CD14-positive monocyte (primary cell): ENCODE data around the gene CTNND2. TPM values are rescaled to one million over a fixed set of nuclear protein-coding genes. Genes with fewer than 3 reads are reported as not detected.

Experiments used
- DNase-seq, 3 donors: peaks; one replicate each; pipeline ENCODE4 v3.0.0-alpha.2; 2011 to 2022
- H2AFZ ChIP-seq: 2 replicates; pipeline ENCODE4 v1.6.0; 2012; ENCODE audit warnings: mild to moderate bottlenecking, low read depth, low read length, inconsistent platforms; ENCODE audit not compliant: insufficient read depth, poor library complexity, severe bottlenecking
- H3K27ac ChIP-seq, 2 donors: 1 replicate in 1 of 2; 2 replicates in 1 of 2; pipeline ENCODE4 v1.5.1; 2012 to 2013; ENCODE audit warnings: low read length in 2 of 2, control low read depth in 1 of 2, inconsistent platforms in 1 of 2, low read depth in 1 of 2, mild to moderate bottlenecking in 1 of 2
- H3K27me3 ChIP-seq, 2 donors: one replicate each; pipeline versions ENCODE4 v1.6.0 to v1.6.1; 2011 to 2013; ENCODE audit warnings: low read length in 2 of 2; ENCODE audit not compliant: control insufficient read depth in 2 of 2, insufficient read depth in 2 of 2
- H3K36me3 ChIP-seq, 2 donors: replicated peaks in 1 of 2; 1 replicate in 1 of 2; 2 replicates in 1 of 2; pipeline versions ENCODE4 v1.5.1 to v1.6.1; 2012 to 2013; ENCODE audit warnings: low read length in 2 of 2, control low read depth in 1 of 2, inconsistent platforms in 1 of 2, mild to moderate bottlenecking in 1 of 2; ENCODE audit not compliant: insufficient read depth in 2 of 2, control insufficient read depth in 1 of 2
- H3K4me1 ChIP-seq, 2 donors: 1 replicate in 1 of 2; 2 replicates in 1 of 2; pipeline versions ENCODE4 v1.5.1 to v1.6.1; 2012 to 2013; ENCODE audit warnings: low read length in 2 of 2, control low read depth in 1 of 2, inconsistent platforms in 1 of 2, mild to moderate bottlenecking in 1 of 2, moderate library complexity in 1 of 2; ENCODE audit not compliant: insufficient read depth in 2 of 2, control insufficient read depth in 1 of 2
- H3K4me2 ChIP-seq: replicated peaks from 2 replicates; pipeline ENCODE3; 2012; ENCODE audit warnings: low read length, moderate library complexity, mild to moderate bottlenecking; ENCODE audit not compliant: poor library complexity, severe bottlenecking; ENCODE audit errors: extremely low read depth
- H3K4me3 ChIP-seq, 3 experiments: fragments of 200-600 bp in 1 of 3; sonication (generic) in 1 of 3; replicated peaks in 1 of 3; 1 replicate in 2 of 3; 2 replicates in 1 of 3; pipeline ENCODE4 v1.5.1; 2011 to 2013; ENCODE audit warnings: low read length in 3 of 3, mild to moderate bottlenecking in 3 of 3, control low read depth in 2 of 3, low read depth in 2 of 3, inconsistent platforms in 1 of 3, moderate library complexity in 1 of 3
- H3K79me2 ChIP-seq: 2 replicates; pipeline ENCODE4 v1.6.0; 2012; ENCODE audit warnings: mild to moderate bottlenecking, control low read depth, inconsistent platforms, low read length, moderate library complexity; ENCODE audit not compliant: insufficient read depth
- H3K9ac ChIP-seq: 2 replicates; pipeline ENCODE4 v1.6.0; 2017; ENCODE audit warnings: low read length, mild to moderate bottlenecking; ENCODE audit not compliant: insufficient read depth, poor library complexity, severe bottlenecking
- H3K9me3 ChIP-seq, 2 donors: replicated peaks in 1 of 2; 1 replicate in 1 of 2; 2 replicates in 1 of 2; pipeline versions ENCODE4 v1.5.1 to v1.6.1; 2012 to 2013; ENCODE audit warnings: low read length in 2 of 2, control low read depth in 1 of 2; ENCODE audit not compliant: control insufficient read depth in 1 of 2, insufficient read depth in 1 of 2
- H4K20me1 ChIP-seq: 2 replicates; pipeline ENCODE4 v1.6.0; 2012; ENCODE audit warnings: mild to moderate bottlenecking, low read length, control low read depth, moderate library complexity; ENCODE audit not compliant: insufficient read depth
- H3K27ac Mint-ChIP-seq, 7 donors: one replicate each; pipeline ENCODE4 v1.8.0; 2020; ENCODE audit warnings: mild to moderate bottlenecking in 7 of 7, mixed read lengths in 7 of 7, moderate library complexity in 6 of 7, inconsistent platforms in 2 of 7
- H3K27me3 Mint-ChIP-seq, 3 donors: one replicate each; pipeline ENCODE4 v1.8.0; 2021 to 2022; ENCODE audit warnings: low read depth in 3 of 3, mild to moderate bottlenecking in 3 of 3, mixed read lengths in 3 of 3, moderate library complexity in 3 of 3, inconsistent platforms in 1 of 3
- H3K36me3 Mint-ChIP-seq, 2 donors: one replicate each; pipeline ENCODE4 v1.8.0; 2020; ENCODE audit warnings: mixed read lengths in 2 of 2, inconsistent platforms in 1 of 2, mild to moderate bottlenecking in 1 of 2
- H3K4me1 Mint-ChIP-seq: one replicate; pipeline ENCODE4 v1.8.0; 2020; ENCODE audit warnings: mild to moderate bottlenecking, mixed read lengths
- H3K4me3 Mint-ChIP-seq, 2 donors: one replicate each; pipeline ENCODE4 v1.8.0; 2020; ENCODE audit warnings: mild to moderate bottlenecking in 2 of 2, mixed read lengths in 2 of 2, moderate library complexity in 1 of 2
- H3K9me3 Mint-ChIP-seq, 7 donors: one replicate each; pipeline ENCODE4 v1.8.0; 2020 to 2022; ENCODE audit warnings: mixed read lengths in 7 of 7, mild to moderate bottlenecking in 6 of 7, moderate library complexity in 6 of 7, inconsistent platforms in 2 of 7
- WGBS: methylation state at CpG from one replicate; pipeline ENCODE4 v1.1.5; 2013; ENCODE audit warnings: missing lambda C conversion rate; ENCODE audit not compliant: insufficient coverage; 5-methylcytosine and 5-hydroxymethylcytosine counted together
- intact Hi-C, 2 donors: fragments of 100-400 bp; cut with micrococcal nuclease; formaldehyde crosslinking; loops; one replicate each; pipeline versions ENCODE4 v1.15.0 to v1.15.1; 2023
- polyA plus RNA-seq, 3 donors: library from polyadenylated mRNA; depleted of rRNA in 1 of 3; unstranded in 2 of 3; stranded (reverse) in 1 of 3; fragments of 300-500 nt in 2 of 3; fragments of >200 nt in 1 of 3; fragmentation: Illumina TruSeq in 2 of 3; gene quantifications; 1 replicate in 2 of 3; 2 replicates in 1 of 3; pipeline ENCODE4 v1.2.3, GENCODE V29; 2012 to 2021
- TF ChIP-seq, protein P1 (sequence below): fragments of 200-600 bp; IDR thresholded peaks from one replicate; pipeline ENCODE4 v1.8.0; 2022; ENCODE audit warnings: antibody characterized with exemption, mild to moderate bottlenecking

The CTNND2 gene
- polyA plus RNA-seq, 3 donors = not detected

DNA sequence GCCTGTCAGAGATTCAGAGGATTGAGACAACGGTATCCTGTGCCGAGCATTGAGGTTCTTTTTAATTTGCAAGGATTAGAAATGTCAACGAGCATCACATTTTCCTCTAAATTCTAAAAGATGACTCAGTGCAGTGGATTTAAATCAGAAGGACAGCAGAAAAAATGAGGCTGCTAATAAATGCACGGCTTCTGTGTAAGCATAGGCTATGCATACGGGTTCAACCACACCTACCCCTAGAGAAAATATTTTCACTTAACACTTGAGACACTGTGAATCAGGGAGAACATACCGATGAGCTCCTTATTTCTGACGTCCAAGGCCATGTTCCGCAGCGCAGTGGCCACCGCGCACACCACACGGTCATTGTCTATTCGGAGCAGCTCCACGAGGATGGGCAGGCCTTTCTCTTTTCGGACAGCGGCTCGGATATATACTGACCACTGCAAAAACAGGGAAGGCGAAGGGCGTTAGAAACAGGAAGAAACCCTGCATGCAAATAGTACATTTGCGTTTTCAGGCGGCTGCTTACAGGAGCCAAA, 821.8 kb downstream of the CTNND2 start:
- H3K4me1 ChIP-seq = no peaks in the 10 kb centered on the region
- no peaks in the 10 kb centered on the region for H3K27me3 Mint-ChIP-seq
- H3K27ac ChIP-seq = no peak overlapping the region
- no peak for DNase-seq
- no peak overlapping the region for H2AFZ ChIP-seq
- H3K36me3 ChIP-seq = no peaks in the 10 kb centered on the region
- H3K4me3 ChIP-seq = no peak overlapping the region
- no peak overlapping the region for H3K4me2 ChIP-seq
- H3K79me2 ChIP-seq = no peaks in the 10 kb centered on the region
- peaks cover 2 to 8% (median 6%) of the 10 kb centered on the region in 7 donors for H3K9me3 Mint-ChIP-seq
- peaks cover 0 to 3% of the 10 kb centered on the region in 2 donors for H3K9me3 ChIP-seq
- H3K36me3 Mint-ChIP-seq = no peaks in the 10 kb centered on the region
- H4K20me1 ChIP-seq = no peaks in the 10 kb centered on the region
- peaks cover 5% of the 10 kb centered on the region for H3K4me1 Mint-ChIP-seq
- H3K4me3 Mint-ChIP-seq = no peak overlapping the region
- H3K9ac ChIP-seq = no peak overlapping the region
- H3K27ac Mint-ChIP-seq = no peak overlapping the region
- 96% methylated on average over 15 of the region's 21 CpGs for WGBS
- TF ChIP-seq, protein P1, sequence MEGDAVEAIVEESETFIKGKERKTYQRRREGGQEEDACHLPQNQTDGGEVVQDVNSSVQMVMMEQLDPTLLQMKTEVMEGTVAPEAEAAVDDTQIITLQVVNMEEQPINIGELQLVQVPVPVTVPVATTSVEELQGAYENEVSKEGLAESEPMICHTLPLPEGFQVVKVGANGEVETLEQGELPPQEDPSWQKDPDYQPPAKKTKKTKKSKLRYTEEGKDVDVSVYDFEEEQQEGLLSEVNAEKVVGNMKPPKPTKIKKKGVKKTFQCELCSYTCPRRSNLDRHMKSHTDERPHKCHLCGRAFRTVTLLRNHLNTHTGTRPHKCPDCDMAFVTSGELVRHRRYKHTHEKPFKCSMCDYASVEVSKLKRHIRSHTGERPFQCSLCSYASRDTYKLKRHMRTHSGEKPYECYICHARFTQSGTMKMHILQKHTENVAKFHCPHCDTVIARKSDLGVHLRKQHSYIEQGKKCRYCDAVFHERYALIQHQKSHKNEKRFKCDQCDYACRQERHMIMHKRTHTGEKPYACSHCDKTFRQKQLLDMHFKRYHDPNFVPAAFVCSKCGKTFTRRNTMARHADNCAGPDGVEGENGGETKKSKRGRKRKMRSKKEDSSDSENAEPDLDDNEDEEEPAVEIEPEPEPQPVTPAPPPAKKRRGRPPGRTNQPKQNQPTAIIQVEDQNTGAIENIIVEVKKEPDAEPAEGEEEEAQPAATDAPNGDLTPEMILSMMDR = no peak
- intact Hi-C loops = no loop called here
- no peaks in the 10 kb centered on the region for H3K27me3 ChIP-seq

DNA sequence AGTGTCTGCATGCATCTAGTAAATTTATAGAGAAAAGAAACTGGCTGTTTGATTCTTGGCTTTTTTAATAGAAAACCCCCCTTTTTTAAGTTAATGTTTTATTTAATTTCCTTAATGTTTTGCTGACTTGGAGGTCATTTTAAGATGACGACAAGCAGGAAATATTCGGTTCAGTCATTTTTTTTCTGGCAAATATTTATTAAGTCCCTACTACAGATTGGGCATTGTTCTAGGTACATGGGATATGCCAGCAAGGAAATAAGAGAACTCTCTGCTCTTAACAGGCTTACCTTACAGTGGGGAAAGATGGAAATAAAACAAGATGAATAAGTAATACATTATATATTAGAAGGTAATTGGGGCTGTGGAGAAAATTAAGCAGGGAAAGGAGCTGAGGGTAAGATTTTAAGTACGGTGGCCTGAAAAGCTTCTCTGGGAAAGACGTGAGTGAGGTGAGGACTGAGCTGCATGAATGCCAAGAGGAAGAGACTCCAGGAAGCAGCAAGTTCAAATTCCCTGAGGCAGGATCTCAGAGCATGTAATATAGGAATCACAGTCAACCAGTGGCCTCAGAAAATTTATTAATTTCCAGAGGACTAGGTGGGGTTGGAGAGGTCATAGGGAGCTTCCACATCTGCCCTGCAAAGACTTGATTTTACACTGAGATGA, 827.2 kb downstream of the CTNND2 start:
- no peak overlapping the region for H3K27ac Mint-ChIP-seq
- Histone ChIP-seq H3K9me3 (no peaks in the 10 kb centered on the region), H3K27ac (no peak overlapping the region), H3K36me3 (no peaks in the 10 kb centered on the region), H2AFZ (no peak overlapping the region), H3K4me1 (no peaks in the 10 kb centered on the region), H3K4me2 (no peak overlapping the region), H3K79me2 (no peaks in the 10 kb centered on the region), H3K9ac (no peak overlapping the region), H3K27me3 (no peaks in the 10 kb centered on the region), H4K20me1 (no peaks in the 10 kb centered on the region), H3K4me3 (no peak overlapping the region)
- H3K9me3 Mint-ChIP-seq = peaks cover 0 to 4% (median 0%) of the 10 kb centered on the region in 7 donors
- TF ChIP-seq, protein P1 = no peak
- no peak overlapping the region for H3K4me3 Mint-ChIP-seq
- no peak for DNase-seq
- intact Hi-C loops = no loop called here
- WGBS = 84% methylated on average over 2 of the region's 4 CpGs
- H3K4me1 Mint-ChIP-seq = no peaks in the 10 kb centered on the region
- peaks cover 0 to 5% (median 4%) of the 10 kb centered on the region in 3 donors for H3K27me3 Mint-ChIP-seq
- H3K36me3 Mint-ChIP-seq = no peaks in the 10 kb centered on the region
